ENCODE measurements around the gene WSCD1. TPM values are rescaled to one million over a fixed set of nuclear protein-coding genes. Genes with fewer than 3 reads are reported as not detected.

WSCD1 gene
- total and polyA plus RNA-seq, 12 donors: 2.1 to 17.9 (median 8.7) TPM

DNA sequence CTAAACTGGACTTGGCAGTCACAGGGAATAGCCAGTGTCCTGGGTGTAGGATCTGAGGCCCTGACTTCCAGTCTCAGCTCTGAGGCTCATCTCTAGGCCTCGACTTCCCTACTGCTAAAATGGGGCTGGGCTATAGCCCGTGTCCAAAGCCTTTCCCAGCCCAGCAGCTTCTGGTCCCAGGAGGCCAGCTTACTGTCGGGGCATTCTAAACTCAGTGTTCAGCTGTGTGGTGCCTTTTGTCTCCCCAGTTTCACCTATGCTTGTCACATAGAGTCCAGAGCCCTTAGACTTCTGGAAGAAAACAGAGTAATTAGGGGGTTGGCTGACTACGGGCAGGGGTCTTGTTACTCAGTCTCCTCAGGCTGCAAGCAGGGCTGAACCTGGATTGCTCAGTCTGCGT lies 94.8 kb downstream of the WSCD1 start:
- intact Hi-C loops (cut with DNase I): no loop called here
- 85 to 91% (median 88%) methylated on average over 5 of the region's 5 CpGs for WGBS, 4 donors
- no peaks in the 10 kb centered on the region for H3K27me3 ChIP-seq

DNA sequence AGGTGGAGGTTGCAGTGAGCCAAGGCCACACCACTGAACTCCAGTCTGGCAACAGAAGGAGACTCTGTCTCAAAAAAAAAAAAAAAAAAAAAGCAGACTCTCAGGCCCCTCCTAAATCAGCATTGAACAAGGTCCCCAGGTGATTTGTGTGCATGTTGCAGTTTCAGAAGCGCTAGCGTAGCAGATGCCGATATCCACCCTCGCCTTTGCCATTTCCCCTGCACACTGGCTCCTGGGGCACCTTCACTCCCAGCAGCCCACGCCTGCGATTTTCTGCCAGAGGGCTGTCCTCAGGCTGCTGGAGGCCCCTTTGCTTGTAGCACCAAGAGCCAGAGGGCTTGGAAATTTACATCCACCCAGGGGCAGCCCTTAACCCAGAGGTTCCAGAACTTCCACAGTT lies 95.6 kb downstream of the WSCD1 start:
- WGBS, 4 donors: 70 to 83% (median 76%) methylated on average over 6 of the region's 6 CpGs
- no peak for DNase-seq
- Histone ChIP-seq H3K4me3 (no peak overlapping the region), H3K27ac (no peak overlapping the region), H3K9me3 (replicated peaks in 1 of 3) (no peaks in the 10 kb centered on the region), H3K36me3 (replicated peaks in 1 of 2) (no peaks in the 10 kb centered on the region), H3K4me1 (replicated peaks in 1 of 2) (no peaks in the 10 kb centered on the region), H3K27me3 (no peaks in the 10 kb centered on the region)
- no peak for TF ChIP-seq POLR2A (IDR thresholded peaks at IDR 0.05)
- intact Hi-C loops (cut with DNase I): no loop called here

More for the DNA sequence above, 94.8 kb downstream of the WSCD1 start:
- Histone ChIP-seq H3K4me1 (replicated peaks in 1 of 2) (no peaks in the 10 kb centered on the region), H3K36me3 (replicated peaks in 1 of 2) (no peaks in the 10 kb centered on the region), H3K4me3 (no peak overlapping the region), H3K27ac (no peak overlapping the region), H3K9me3 (replicated peaks in 1 of 3) (no peaks in the 10 kb centered on the region)
- TF ChIP-seq, protein P1, sequence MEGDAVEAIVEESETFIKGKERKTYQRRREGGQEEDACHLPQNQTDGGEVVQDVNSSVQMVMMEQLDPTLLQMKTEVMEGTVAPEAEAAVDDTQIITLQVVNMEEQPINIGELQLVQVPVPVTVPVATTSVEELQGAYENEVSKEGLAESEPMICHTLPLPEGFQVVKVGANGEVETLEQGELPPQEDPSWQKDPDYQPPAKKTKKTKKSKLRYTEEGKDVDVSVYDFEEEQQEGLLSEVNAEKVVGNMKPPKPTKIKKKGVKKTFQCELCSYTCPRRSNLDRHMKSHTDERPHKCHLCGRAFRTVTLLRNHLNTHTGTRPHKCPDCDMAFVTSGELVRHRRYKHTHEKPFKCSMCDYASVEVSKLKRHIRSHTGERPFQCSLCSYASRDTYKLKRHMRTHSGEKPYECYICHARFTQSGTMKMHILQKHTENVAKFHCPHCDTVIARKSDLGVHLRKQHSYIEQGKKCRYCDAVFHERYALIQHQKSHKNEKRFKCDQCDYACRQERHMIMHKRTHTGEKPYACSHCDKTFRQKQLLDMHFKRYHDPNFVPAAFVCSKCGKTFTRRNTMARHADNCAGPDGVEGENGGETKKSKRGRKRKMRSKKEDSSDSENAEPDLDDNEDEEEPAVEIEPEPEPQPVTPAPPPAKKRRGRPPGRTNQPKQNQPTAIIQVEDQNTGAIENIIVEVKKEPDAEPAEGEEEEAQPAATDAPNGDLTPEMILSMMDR (IDR thresholded peaks at IDR 0.05): no peak
- no peak for TF ChIP-seq POLR2A (IDR thresholded peaks at IDR 0.05)
- DNase-seq: no peak

DNA sequence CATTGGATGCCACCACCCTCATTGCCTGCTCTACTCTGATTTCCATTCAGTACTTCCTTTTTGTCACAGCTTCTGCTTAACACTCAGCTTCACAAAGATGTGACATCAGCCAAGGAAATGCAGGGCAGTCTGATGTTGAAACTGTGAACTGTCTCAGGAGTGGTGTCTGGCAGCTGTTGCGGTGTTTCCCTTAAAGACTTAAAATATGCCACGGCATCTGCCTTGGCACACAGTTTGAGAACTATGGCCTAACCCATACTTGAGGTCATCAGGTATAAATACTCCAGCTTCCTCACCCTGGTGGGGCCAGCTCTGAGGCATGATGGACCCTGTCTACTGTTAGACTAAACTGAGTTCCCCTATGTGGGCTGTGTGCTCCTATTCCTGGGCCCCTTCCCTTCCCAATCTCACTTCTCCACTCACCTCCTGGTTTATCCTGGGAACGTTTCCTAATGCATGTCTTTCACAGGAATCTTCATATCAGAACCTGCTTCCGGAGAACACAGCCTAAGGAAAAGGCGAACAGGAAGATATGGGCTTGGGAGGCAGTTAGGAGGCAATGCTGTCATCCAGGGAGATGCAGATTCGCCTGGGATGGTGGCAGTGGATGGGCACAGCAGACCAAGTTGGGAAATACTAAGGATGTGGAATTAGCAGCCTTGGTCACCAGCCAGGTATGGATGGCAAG lies 96.5 kb downstream of the WSCD1 start:
- no peaks in the 10 kb centered on the region for H3K36me3 ChIP-seq (replicated peaks in 1 of 2)
- 57 to 66% (median 60%) methylated on average over 6 of the region's 6 CpGs for WGBS, 4 donors
- TF ChIP-seq, protein P1 (IDR thresholded peaks at IDR 0.05): no peak
- no peak for TF ChIP-seq POLR2A (IDR thresholded peaks at IDR 0.05)

DNA sequence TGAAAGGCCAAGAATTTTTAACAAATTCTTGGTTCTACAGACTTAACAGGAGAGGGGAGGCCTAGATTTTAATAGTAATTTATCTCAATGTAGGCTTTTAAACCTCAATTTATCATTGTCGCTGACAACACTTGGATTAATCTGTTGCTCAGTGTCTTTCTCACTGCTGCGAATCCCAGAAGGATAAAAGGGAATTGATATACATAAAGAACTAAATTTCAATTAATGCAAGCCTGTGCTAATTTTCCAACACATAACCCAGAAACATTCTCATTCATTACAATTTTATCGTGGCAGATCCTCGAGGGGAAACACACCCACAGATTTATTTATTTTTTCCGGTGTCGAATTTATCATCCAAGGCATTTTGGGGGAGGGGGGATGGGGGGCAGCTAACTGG lies 98.1 kb downstream of the WSCD1 start:
- DNase-seq: no peak
- 64 to 76% (median 72%) methylated on average over 6 of the region's 6 CpGs for WGBS, 4 donors
- H3K9me3 ChIP-seq (replicated peaks in 1 of 3): no peaks in the 10 kb centered on the region
- no peak overlapping the region for H3K4me3 ChIP-seq
- H3K4me1 ChIP-seq (replicated peaks in 1 of 2): no peaks in the 10 kb centered on the region
- intact Hi-C loops (cut with DNase I): no loop called here
- H3K36me3 ChIP-seq (replicated peaks in 1 of 2): no peaks in the 10 kb centered on the region
- no peak overlapping the region for H3K27ac ChIP-seq
- TF ChIP-seq POLR2A (IDR thresholded peaks at IDR 0.05): no peak
- TF ChIP-seq, protein P1 (IDR thresholded peaks at IDR 0.05): no peak
- no peaks in the 10 kb centered on the region for H3K27me3 ChIP-seq

More for the DNA sequence above, 96.5 kb downstream of the WSCD1 start:
- H3K27ac ChIP-seq: peak overlapping the region in 1 of 5 donors; percentile 45
- H3K9me3 ChIP-seq (replicated peaks in 1 of 3): no peaks in the 10 kb centered on the region
- H3K27me3 ChIP-seq: no peaks in the 10 kb centered on the region
- peak in 2 of 7 donors; percentile 10 to 52 for DNase-seq
- no peak overlapping the region for H3K4me3 ChIP-seq
- no peaks in the 10 kb centered on the region for H3K4me1 ChIP-seq (replicated peaks in 1 of 2)
- intact Hi-C loops (cut with DNase I): no loop called here

DNA sequence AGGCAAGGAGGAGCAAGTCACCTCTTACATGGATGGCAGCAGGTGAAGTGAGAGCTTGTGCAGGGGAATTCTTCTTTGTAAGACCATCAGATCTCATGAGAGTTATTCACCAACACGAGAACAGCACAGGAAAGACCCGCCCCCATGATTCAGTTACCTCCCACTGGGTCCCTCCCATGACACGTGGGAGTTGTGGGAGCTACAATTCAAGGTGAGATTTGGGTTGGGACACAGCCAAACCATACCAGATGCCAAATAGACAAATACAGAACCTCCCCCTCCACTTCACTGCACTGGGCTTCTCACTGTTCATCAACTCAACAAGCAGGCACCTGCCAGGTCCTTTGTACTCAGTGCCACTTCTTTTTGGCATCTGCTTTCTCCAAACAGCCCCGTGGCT lies 100.2 kb downstream of the WSCD1 start:
- H3K4me3 ChIP-seq: no peak overlapping the region
- no peaks in the 10 kb centered on the region for H3K36me3 ChIP-seq (replicated peaks in 1 of 2)
- TF ChIP-seq, protein P1 (IDR thresholded peaks at IDR 0.05): no peak
- no peak for TF ChIP-seq POLR2A (IDR thresholded peaks at IDR 0.05)
- no peaks in the 10 kb centered on the region for H3K4me1 ChIP-seq (replicated peaks in 1 of 2)
- DNase-seq: no peak
- H3K27me3 ChIP-seq: no peaks in the 10 kb centered on the region
- no peaks in the 10 kb centered on the region for H3K9me3 ChIP-seq (replicated peaks in 1 of 3)
- H3K27ac ChIP-seq: no peak overlapping the region
- WGBS, 4 donors: 60 to 92% (median 80%) methylated on average over 4 of the region's 4 CpGs
- intact Hi-C loops (cut with DNase I): no loop called here

Data from adrenal gland (tissue), 12 donors.